Neural progenitor cell (in vitro differentiated cells): ENCODE results near the gene ANKRD12.

Experiments used
- CTCF ChIP-seq: fragments of 200-600 bp; sonication (generic); IDR thresholded peaks from 2 replicates; pipeline ENCODE4 v1.5.1; 2017; ENCODE audit warnings: antibody characterized with exemption, mild to moderate bottlenecking
- EZH2 ChIP-seq: fragments of 200-600 bp; sonication (generic); IDR thresholded peaks from 2 replicates; pipeline ENCODE4 v1.6.1; 2017; ENCODE audit warnings: antibody characterized with exemption, mild to moderate bottlenecking, moderate library complexity

- TF ChIP-seq CTCF (no peak), EZH2 (no peak)
These were observed 74.4 kb downstream of the ANKRD12 start for GRCh38 chr18:9210966-9211365.
